GM12878 (cell line): ENCODE data around the gene FAM53B. TPM values are rescaled to one million over a fixed set of nuclear protein-coding genes. Genes with fewer than 3 reads are reported as not detected.

Experiments
- ATAC-seq: fragments of 200-7000 bp; cut with Tn5 transposase; 3 replicates; pipeline ENCODE4 v1.9.1; 2020; ENCODE audit warnings: mild to moderate bottlenecking, moderate library complexity
- BruUV-seq: library from RNA; stranded (reverse); fragments of 400-500 nt; replicated peaks from 2 replicates; lab custom pipeline; 2021; lab: Mats Ljungman, UMichigan
- CTCF ChIA-PET: fragments of 300-600 bp; sonication (Branson Sonifier 250); formaldehyde crosslinking; extraction: SDS; loops from one replicate; lab custom pipeline; 2021; ENCODE audit warnings: inconsistent platforms; lab: Yijun Ruan, JAX
- POLR2A ChIA-PET: fragments of 350-600 bp; formaldehyde crosslinking; extraction: SDS; loops from one replicate; lab custom pipeline; 2021; ENCODE audit warnings: inconsistent platforms; lab: Charles Lee
- RAD21 ChIA-PET: fragments of 300-600 bp; sonication (Branson Sonifier 250); formaldehyde crosslinking; loops from one replicate; lab custom pipeline; 2023; ENCODE audit warnings: antibody characterized with exemption; ENCODE audit not compliant: unreplicated experiment; lab: Charles Lee
- SMC1A ChIA-PET: fragments of 300-600 bp; sonication (Branson Sonifier 250); formaldehyde crosslinking; loops from one replicate; lab custom pipeline; 2023; ENCODE audit not compliant: unreplicated experiment, uncharacterized antibody; lab: Charles Lee
- DNase-seq: peaks from one replicate; pipeline ENCODE4 v3.0.0-alpha.2; 2011; ENCODE audit warnings: low read depth, low spot score
- FAIRE-seq: peaks from 3 replicates; lab custom pipeline; 2011; peaks lifted over from hg19 to GRCh38; lab: Jason Lieb, UNC
- H2AFZ ChIP-seq: 2 replicates; pipeline ENCODE4 v1.6.0; 2011; ENCODE audit warnings: low read depth, low read length, control low read depth; ENCODE audit not compliant: control insufficient read depth
- H3K27ac ChIP-seq: 2 replicates; pipeline ENCODE4 v1.5.1; 2011; ENCODE audit warnings: control low read depth; ENCODE audit not compliant: control insufficient read depth, insufficient read depth
- H3K27me3 ChIP-seq, 2 experiments: replicated peaks in 1 of 2; 2 replicates each; pipeline versions ENCODE4 v1.6.0 to v1.6.1; 2011; ENCODE audit warnings: low read length in 1 of 2; ENCODE audit not compliant: control insufficient read depth in 2 of 2, insufficient read depth in 2 of 2
- H3K36me3 ChIP-seq, 2 experiments: 2 replicates each; pipeline ENCODE4 v1.5.1; 2011; ENCODE audit warnings: low read length in 1 of 2; ENCODE audit not compliant: control insufficient read depth in 2 of 2, insufficient read depth in 2 of 2
- H3K4me1 ChIP-seq: 2 replicates; pipeline ENCODE4 v1.6.1; 2011; ENCODE audit warnings: mild to moderate bottlenecking, low read length, moderate library complexity, mixed read lengths; ENCODE audit not compliant: control insufficient read depth, insufficient read depth
- H3K4me2 ChIP-seq: 2 replicates; pipeline ENCODE4 v1.6.0; 2011; ENCODE audit warnings: control low read depth; ENCODE audit not compliant: control insufficient read depth, insufficient read depth
- H3K4me3 ChIP-seq: fragments of 200-600 bp; sonication (generic); 2 replicates; pipeline ENCODE4 v1.5.1; 2016
- H3K79me2 ChIP-seq: 2 replicates; pipeline ENCODE4 v1.6.0; 2011; ENCODE audit warnings: low read length; ENCODE audit not compliant: control insufficient read depth, insufficient read depth
- H3K9ac ChIP-seq: 2 replicates; pipeline ENCODE4 v1.8.0; 2011; ENCODE audit warnings: low read length, control low read depth, mixed read lengths; ENCODE audit not compliant: control insufficient read depth, insufficient read depth
- H3K9me3 ChIP-seq: replicated peaks from 3 replicates; pipeline ENCODE4 v1.5.1; 2011; ENCODE audit warnings: mild to moderate bottlenecking, low read length; ENCODE audit not compliant: control insufficient read depth, insufficient read depth
- H4K20me1 ChIP-seq: 2 replicates; pipeline ENCODE4 v1.6.0; 2011; ENCODE audit not compliant: control insufficient read depth, insufficient read depth
- BHLHE40 ChIP-seq, 2 experiments: fragments of 450-650 bp in 1 of 2; IDR thresholded peaks; 2 replicates each; pipeline ENCODE4 v1.6.1; 2011 to 2017; ENCODE audit warnings: low read depth in 2 of 2, borderline replicate concordance in 1 of 2, improper control_type of control experiment in 1 of 2, low read length in 1 of 2, mild to moderate bottlenecking in 1 of 2
- BRCA1 ChIP-seq: IDR thresholded peaks from 2 replicates; pipeline ENCODE4 v1.6.1; 2011; ENCODE audit warnings: low read depth, low read length, improper control_type of control experiment
- CHD1 ChIP-seq: IDR thresholded peaks from 2 replicates; pipeline ENCODE4 v1.6.1; 2012; ENCODE audit warnings: low read depth, low read length, improper control_type of control experiment
- HDGF ChIP-seq: fragments of 450-650 bp; IDR thresholded peaks from 2 replicates; pipeline ENCODE4 v1.6.1; 2016; ENCODE audit warnings: antibody characterized with exemption
- JUND ChIP-seq: IDR thresholded peaks from 2 replicates; pipeline ENCODE4 v1.6.1; 2012; ENCODE audit warnings: low read depth, mild to moderate bottlenecking, low read length, improper control_type of control experiment, moderate library complexity
- NFYA ChIP-seq: IDR thresholded peaks from 2 replicates; pipeline ENCODE4 v1.6.1; 2011; ENCODE audit warnings: low read depth, mild to moderate bottlenecking, low read length, improper control_type of control experiment, borderline replicate concordance
- POLR2AphosphoS5 ChIP-seq: IDR thresholded peaks from 2 replicates; pipeline ENCODE4 v1.6.1; 2011; ENCODE audit warnings: mild to moderate bottlenecking, low read length, inconsistent platforms
- RCOR1 ChIP-seq: conservative IDR thresholded peaks from 2 replicates; pipeline ENCODE4 v1.6.1; 2012; ENCODE audit warnings: low read depth, low read length, improper control_type of control experiment
- SMAD1 ChIP-seq: fragments of 450-650 bp; IDR thresholded peaks from 2 replicates; pipeline ENCODE4 v1.6.1; 2018; ENCODE audit warnings: mild to moderate bottlenecking, low read depth; ENCODE audit not compliant: partially characterized antibody
- YY1 ChIP-seq: IDR thresholded peaks from 2 replicates; pipeline ENCODE4 v1.6.1; 2011; ENCODE audit warnings: low read depth, mild to moderate bottlenecking, low read length
- WGBS: methylation state at CpG from one replicate; pipeline ENCODE4 v1.1.6; 2016; ENCODE audit warnings: low lambda C conversion rate; ENCODE audit not compliant: insufficient replicate concordance, insufficient coverage; ENCODE audit errors: missing lambda C conversion rate; 5-methylcytosine and 5-hydroxymethylcytosine counted together
- in situ Hi-C: fragments of 300-500 bp; cut with MboI; formaldehyde crosslinking; loops from 9 replicates; pipeline ENCODE4 v1.14.3; 2018; ENCODE audit warnings: mixed read lengths
- intact Hi-C: fragments of 100-400 bp; cut with micrococcal nuclease; formaldehyde crosslinking; loops from one replicate; pipeline ENCODE4 v1.14.2; 2022; ENCODE audit not compliant: unreplicated experiment
- polyA plus RNA-seq, 11 experiments: library from polyadenylated mRNA; depleted of rRNA in 4 of 11; unstranded in 6 of 11; stranded (reverse) in 5 of 11; fragments of >200 nt; fragmentation: Nextera tagmentation in 4 of 11; fragmentation: Illumina TruSeq in 1 of 11; extraction: Ambion mirVana in 4 of 11; extraction: Trizol in 1 of 11; gene quantifications; 1 replicate in 1 of 11; 2 replicates in 10 of 11; pipeline versions ENCODE4 v1.2.1 to v1.2.3, GENCODE V29; 2011 to 2016; ENCODE audit warnings: inconsistent platforms in 2 of 11, missing spikeins in 2 of 11, low read depth in 1 of 11
- total RNA-seq, 4 experiments: library from RNA; depleted of rRNA in 3 of 4; stranded (reverse); fragments of >200 nt in 3 of 4; fragmentation: Illumina TruSeq in 1 of 4; extraction: Trizol in 1 of 4; gene quantifications; 2 replicates each; pipeline versions ENCODE4 v1.2.1 to v1.2.3, GENCODE V29; 2013 to 2021

Gene FAM53B
- total and polyA plus RNA-seq, 10 of the 15 experiments (the other 5 are each of a cell fraction or from before 2014, with no cell fraction given), result 0.05 to 26.3 (median 8.1) TPM

GRCh38 chr10:124675824-124676223 lies 68.4 kb downstream of the FAM53B start:
- no peak for FAIRE-seq
- Histone ChIP-seq H3K4me3 (no peak overlapping the region), H3K79me2 (no peaks in the 10 kb centered on the region), H2AFZ (no peak overlapping the region), H3K36me3 (peaks cover 11 to 29% of the 10 kb centered on the region in 2 experiments; a peak in 3 of 4 replicates), H3K27me3 (no peaks in the 10 kb centered on the region), H3K9me3 (no peaks in the 10 kb centered on the region), H3K4me2 (no peak overlapping the region), H4K20me1 (no peaks in the 10 kb centered on the region), H3K9ac (no peak overlapping the region), H3K27ac (no peak overlapping the region), H3K4me1 (no peaks in the 10 kb centered on the region)
- ChIA-PET CTCF (interaction anchor here (1.9 kb wide), 1 partner anchor 66 kb away, joined by 4 read pairs; no protein-coding TSS in a partner anchor), POLR2A (interaction anchor here (1.2 kb wide), 1 partner anchor 15 kb away, joined by 3 read pairs; no protein-coding TSS in a partner anchor), RAD21 (interaction anchor here (1.1 kb wide), 1 partner anchor 21 kb away, joined by 3 read pairs; no protein-coding TSS in a partner anchor), SMC1A (interaction anchor here (1.0 to 7.1 kb wide), 2 partner anchors 12 to 28 kb away, joined by 3 to 37 read pairs; no protein-coding TSS in a partner anchor)
- ATAC-seq, result no peak
- no TSS peak for BruUV-seq
- 96% methylated on average over 4 of the region's 4 CpGs for WGBS
- in situ Hi-C loops (no loop called here), intact Hi-C loops (no loop called here)
- no peak for DNase-seq
- no peak for TF ChIP-seq CHD1
- TF ChIP-seq HDGF, result no peak
- TF ChIP-seq RCOR1, result no peak
- no peak for TF ChIP-seq BRCA1
- TF ChIP-seq SMAD1, result no peak
- no peak for TF ChIP-seq POLR2AphosphoS5
- TF ChIP-seq NFYA, result no peak
- no peak for TF ChIP-seq YY1
- no peak for TF ChIP-seq JUND
- TF ChIP-seq BHLHE40 (IDR thresholded peaks at IDR 0.05; ENCODE audit: borderline replicate concordance in 1 of 2, low read depth in 2 of 2, low read length in 1 of 2), result no peak
